Measurements from ENCODE around the gene NUDT9.
A peak's percentile ranks its signal among the peaks of the same experiment; 100 is the strongest.
"Not testable (repeated sequence)": the region's sequence is repeated elsewhere in the genome, so short reads cannot be mapped to it uniquely, and the experiment has no call there.

Gene NUDT9, protein sequence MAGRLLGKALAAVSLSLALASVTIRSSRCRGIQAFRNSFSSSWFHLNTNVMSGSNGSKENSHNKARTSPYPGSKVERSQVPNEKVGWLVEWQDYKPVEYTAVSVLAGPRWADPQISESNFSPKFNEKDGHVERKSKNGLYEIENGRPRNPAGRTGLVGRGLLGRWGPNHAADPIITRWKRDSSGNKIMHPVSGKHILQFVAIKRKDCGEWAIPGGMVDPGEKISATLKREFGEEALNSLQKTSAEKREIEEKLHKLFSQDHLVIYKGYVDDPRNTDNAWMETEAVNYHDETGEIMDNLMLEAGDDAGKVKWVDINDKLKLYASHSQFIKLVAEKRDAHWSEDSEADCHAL

DNA sequence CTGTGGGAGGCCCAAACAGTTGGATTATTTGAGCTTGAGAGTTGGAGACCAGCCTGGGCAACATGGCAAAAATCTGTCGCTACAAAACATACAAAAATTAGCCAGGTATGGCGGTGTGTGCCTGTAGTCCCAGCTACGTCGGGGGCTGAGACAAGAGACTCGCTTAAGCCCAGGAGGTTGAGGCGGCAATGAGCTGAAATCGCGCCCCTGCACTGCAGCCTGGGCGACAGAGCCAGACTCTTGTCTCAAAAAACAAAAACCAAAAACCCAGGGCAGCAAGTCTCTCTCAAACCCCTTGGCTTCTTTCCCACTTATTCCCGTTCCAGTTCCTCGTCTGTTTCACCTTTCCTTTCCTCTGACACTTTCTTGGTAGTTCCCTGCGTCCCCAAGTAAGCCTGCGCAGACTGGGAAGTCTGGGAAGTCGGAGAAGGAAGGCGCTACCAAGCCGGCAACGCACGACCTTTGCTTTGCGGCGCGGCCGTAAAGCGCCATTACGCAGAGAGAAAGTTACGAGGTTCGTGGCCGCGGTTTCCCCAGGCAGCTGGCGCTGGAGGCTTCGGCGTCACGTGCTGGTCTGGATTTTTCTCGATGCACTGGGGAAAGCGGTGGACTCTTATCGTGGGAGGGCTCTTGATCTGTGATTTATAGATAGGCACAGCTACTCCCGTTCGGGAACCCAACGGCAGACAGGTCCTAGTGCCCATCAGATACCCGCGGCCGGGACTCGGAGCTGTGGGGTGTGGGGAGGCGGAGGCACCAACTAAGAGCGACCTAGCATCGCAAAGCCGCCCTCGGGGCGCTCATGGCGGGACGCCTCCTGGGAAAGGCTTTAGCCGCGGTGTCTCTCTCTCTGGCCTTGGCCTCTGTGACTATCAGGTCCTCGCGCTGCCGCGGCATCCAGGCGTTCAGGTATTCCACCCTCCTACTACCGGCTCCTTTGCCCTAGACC is at the start of gene NUDT9:
Gene NUDT9 (plus strand): TSS at position 470 of the 949 bp plus-strand sequence. CDS start 333 bp downstream, at position 803.
- peak; percentile 62 to 97 (median 88) for DNase-seq

DNA sequence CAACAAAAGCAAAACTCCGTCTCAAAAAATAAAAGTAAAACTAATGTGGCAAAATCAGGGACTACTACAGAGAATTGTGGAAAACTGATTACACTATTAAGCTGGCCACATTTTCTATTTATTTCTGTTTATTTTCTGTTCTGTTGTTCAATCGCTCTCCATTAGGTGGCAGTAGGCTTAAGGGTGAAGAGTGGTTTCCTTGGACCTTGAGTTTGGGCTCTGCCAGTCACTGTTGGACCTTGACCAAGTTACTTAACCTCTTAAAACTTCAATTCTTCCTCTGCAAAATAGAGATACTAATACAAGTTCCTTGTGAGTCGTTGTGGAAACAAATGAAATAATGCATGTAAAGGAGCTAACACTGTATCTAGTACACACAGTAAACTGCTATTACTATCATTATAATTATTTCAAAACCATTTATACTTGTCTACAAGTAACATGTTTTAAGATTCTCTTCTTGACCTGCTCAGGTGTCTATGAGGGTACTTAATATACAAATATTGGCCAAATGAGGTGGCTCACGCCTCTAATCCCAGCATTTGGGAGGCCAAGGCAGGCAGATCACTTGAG is 46.6 kb upstream of the NUDT9 start:
- DNase-seq: peak in 9 of 56 donors; percentile 1 to 19 (median 6)

DNA sequence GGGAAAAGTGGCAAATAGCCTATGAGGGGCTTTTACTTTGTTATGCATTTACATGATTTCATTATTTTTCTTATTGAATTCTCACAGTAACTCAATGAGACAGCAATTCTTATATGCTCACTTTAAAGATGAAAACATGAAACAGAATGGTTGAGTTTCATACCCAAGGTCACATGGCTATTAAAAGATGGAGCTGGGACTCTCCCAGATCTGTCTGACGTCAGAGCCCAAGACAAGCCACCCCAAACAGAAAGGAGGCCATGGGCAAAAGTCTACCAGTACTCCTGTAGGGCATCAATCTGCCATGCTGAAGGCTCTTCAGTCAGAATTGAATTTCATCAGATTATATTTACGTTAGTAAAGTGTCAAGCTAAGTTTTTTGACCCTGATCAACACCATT is 44.6 kb upstream of the NUDT9 start:
- DNase-seq: no peak

DNA sequence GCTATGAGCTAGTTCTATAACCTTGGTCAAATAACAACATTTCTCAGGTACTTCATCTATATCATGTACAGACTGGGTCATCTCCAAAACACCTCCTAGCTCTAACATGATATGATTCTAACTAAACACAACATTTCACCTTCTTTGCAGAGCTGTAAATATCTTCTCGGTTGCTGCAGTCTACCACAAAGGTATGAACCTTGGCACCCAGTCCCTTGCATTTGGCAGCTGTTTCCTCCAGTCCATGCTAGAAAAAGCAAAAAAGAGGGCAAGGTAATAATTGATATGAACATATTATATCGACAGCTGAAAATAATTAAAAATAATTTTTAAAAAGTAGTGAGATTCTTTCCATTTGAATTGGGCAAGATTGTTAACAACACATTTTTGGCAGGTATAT is 40.3 kb upstream of the NUDT9 start:
- DNase-seq: no peak

DNA sequence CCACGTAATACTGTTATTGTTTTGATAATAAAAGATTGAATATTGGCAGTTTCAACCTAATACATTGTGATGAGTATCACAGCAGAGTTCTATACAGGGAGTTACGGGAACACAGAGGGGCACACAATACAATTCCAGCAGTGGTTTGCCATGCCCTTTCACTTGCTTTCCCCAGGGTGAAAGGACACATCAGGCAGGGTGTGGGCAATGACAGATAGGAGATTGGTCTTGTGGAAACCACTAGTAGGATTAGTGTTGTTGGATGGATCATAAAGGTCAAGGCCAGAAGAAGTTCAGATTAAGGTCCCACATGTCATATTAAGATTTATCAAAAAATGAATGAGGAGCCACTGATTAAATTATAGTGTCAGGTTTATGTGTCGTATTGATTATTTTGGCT is 39.4 kb upstream of the NUDT9 start:
- DNase-seq: no peak

DNA sequence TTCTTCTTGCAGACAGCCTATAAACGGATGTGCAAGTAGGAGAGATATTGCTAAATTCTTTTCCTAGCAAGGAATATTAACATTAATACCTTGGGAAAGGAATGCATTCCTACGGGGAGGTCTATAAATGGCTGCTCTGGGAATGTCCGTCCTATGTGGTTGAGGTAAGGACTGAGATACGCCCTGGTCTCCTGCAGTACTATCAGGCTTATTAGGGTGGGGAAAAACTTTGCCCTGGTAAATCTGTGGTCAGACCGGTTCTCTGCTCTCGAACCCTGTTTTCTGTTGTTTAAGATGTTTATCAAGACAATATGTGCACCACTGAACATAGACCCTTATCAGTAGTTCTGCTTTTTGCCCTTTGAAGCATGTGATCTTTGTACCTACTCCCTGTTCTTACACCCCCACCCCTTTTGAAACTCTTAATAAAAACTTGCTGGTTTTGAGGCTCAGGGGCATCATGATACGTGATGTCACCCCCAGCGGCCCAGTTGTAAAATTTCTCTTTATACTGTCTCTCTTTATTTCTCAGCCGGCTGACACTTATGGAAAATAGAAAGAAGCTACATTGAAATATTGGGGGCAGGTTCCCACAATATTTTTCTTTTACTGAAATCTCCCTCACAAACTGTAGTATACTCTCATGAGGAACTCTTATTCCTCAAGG is 37.8 kb upstream of the NUDT9 start:
- not testable (repeated sequence) for DNase-seq

DNA sequence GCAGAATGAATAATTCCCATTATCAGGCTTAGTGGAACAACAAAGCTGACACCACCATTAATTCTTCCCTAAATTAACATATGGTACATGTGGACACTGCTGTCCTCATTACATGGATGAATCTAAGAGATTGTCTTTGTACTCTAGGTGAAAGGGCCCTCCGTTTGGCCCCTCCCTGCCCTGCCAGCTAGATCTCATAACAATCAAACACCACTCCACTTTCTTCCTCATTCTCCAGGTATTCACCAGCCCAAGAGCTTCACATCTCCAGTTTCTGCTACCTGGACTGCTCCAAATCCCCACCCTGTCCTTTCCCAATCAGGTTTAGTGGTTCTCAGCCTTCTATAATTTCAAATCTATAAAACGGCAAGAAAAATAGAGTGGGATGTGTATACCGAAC is 35.1 kb upstream of the NUDT9 start:
- no peak for DNase-seq

DNA sequence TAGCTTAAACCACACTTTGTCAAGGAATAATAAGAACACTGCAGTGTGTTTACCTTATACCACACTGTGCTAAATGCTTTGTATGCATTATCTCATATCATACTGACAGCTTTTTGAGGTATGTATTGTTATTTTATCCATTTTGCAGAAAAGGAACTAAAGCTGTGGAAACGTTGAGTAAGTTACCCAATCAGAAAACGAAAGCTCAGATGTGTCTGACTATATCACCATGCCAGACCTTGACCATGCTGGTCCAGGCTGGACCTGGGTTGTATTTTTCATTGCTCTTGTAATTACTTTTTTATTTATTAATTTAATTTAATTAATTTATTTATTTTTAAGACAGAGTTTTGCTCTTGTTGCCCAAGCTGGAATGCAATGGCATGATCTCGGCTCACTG is 33.5 kb upstream of the NUDT9 start:
- no peak for DNase-seq

DNA sequence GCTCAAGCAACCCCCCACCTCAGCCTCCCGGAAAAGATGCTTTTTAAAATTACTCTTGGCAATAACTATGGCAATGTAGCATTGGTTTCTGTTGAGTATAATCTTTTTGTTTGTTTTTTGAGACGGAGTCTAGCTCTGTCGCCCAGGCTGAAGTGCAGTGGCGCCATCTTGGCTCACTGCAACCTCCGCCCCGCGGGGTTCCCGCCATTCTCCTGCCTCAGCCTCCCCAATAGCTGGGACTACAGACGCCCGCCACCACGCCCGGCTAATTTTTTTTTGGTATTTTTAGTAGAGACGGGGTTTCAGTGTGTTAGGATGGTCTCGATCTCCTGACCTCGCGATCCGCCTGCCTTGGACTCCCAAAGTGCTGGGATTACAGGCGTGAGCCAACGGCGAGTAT is 32.3 kb upstream of the NUDT9 start:
- DNase-seq: not testable (repeated sequence)

DNA sequence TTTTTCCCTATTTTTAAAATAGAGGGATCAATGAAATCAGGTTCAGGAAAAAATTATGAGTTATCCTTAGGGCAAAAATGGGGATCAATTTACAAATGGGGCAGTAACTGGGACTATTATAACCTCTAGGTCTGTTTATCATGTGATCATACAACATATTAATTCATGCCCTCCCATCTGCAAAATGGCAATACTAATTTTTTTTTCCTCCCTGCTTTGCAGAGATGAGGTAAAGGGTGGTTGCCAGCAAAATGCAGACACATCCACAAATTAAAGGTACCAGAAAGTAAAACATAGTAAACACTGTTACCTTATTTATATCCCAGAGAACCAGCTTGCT is 31.9 kb upstream of the NUDT9 start:
- no peak for DNase-seq

DNA sequence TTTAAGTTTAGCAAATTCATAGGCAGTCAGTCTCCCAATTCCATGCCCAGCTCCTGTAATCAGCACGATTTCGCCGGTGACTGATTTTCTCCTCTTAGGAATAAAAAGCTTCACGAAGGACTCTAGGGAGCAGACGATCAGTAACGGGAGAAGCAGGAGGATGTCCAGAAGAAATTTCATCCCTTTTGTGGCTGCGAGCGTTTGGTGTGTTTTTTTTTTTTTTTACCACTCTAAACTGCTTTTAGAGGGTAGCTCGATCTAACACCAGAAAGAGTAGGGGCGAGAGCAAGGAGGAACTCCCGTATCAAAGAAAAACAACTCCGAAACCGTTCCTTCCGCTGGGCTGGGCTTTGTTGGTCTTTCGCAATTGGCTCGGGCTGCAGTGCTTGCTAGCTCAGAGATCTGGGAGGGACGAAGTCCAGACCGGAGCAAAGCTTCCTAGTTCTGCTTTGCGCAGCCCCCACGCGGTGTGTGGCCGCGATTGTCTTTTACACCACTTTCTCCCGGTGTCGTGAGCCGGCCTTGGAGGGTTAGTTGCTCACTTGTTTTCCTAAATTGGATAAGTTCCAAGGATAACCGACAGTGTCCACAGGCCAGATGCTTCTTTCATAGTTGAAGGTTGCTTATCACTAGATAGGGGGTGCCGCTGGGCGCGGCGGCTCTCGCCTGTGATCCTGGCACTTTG is 31.3 kb upstream of the NUDT9 start, which contains the start of gene HSD17B11:
Gene HSD17B11 (minus strand): TSS at position 298 of the 685 bp plus-strand sequence. CDS start 118 bp downstream, at position 180.
- peak; percentile 30 to 91 (median 76) for DNase-seq

DNA sequence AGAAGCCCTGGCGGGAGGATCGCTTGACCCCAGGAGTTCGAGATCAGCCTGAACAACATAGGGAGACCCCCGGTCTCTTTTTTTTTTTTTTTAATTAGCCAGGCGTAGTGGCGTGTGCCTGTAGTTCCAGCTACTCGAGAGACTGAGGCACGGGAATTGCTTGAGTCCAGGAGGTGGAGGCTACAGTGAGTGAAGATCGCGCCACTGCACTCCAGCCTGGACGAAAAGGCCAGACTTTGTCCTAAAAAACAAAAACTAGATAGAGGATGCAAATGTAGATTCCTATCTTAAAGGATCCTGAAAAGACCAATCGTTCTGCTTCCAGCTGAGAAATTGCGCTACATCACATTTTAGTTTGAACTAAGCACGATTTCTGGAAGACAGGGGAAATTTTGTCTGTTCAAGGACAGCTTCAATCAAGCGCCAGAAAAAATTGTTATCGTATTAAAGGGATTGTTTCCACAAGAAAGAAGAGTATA is 30.8 kb upstream of the NUDT9 start:
- no peak for DNase-seq

DNA sequence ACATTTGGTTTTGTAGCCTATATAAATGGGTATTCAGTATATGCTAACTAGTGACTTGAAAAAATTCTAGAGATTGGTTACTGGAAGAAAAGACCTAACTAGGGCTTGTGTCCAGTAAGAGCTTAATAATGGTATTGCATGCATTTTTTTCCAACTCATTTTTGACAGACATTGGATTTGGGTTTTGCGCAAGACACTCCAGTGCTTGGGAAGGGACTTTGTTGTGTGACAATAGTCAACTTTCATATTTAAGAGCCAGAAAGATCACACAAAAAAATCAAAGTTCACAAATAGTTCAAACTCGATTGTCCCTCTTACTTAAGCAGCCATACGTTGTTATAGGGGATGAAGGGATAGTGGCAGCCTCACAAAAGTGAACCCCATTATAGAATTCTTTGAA is 30.2 kb upstream of the NUDT9 start:
- no peak for DNase-seq

DNA sequence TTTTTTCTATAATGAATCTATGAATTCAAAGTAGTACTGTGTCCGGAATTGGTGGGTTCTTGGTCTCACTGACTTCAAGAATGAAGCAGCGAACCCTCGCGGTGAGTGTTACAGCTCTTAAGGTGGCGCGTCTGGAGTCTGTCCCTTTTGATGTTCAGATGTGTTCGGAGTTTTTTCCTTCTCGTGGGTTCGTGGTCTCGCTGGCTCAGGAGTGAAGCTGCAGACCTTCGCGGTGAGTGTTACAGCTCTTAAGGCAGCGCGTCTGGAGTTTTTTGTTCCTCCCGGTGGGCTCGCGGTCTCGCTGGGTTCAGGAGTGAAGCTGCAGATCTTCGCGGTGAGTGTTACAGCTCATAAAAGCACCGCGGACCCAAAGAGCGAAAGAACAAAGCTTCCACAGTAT is 27.3 kb upstream of the NUDT9 start:
- DNase-seq: not testable (repeated sequence)

DNA sequence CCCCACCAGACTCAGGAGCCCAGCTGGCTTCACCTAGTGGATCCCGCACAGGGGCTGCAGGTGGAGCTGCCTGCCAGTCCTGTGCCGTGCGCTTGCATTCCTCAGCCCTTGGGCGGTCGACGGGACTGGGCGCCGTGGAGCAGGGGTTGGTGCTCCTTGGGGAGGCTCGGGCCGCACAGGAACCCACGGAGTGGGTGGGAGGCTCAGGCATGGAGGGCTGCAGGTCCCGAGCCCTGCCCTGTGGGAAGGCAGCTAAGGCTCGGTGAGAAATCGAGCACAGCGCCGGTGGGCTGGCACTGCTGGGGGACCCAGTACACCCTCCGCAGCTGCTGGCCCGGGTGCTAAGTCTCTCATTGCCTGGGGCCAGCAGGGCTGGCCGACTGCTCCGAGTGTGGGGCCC is 26.5 kb upstream of the NUDT9 start:
- not testable (repeated sequence) for DNase-seq

DNA sequence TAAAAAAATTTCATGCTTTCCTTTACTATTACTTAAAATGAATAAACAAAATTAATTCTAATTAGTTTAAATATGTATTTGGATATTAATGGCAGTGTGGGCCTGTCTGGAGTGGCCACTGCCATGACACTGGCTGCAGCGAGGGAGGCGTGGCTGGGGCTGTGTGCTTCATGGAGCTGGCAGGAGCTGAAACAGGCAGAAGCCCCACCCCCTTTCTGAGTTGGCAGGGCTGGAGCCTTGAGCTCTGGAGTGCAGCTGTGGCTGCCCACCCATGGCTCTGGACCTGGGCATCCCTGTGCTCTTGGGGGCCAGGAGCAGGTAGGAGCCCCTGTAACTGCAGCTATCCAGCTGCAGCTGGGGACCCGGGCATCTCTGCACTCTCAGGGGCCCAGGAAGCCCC is 23.2 kb upstream of the NUDT9 start:
- DNase-seq: no peak

DNA sequence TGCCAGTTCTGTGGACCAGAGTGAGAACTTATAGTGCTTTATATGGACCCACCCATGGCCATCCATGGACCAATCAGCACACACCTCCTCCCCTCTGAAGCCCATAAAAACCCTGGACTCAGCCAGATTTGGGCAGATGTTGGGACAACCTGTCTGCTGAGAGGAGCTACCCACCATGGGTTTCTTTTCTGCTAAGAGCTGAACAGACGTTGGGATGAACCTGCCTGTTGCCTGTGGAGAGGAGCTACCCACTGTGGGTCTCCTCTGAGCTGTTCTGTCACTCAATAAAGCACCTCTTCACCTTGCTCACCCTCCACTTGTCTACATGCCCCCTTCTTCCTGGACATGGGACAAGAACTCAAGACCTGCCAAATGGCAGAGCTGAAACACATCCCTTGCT is 22.4 kb upstream of the NUDT9 start:
- no peak for DNase-seq

DNA sequence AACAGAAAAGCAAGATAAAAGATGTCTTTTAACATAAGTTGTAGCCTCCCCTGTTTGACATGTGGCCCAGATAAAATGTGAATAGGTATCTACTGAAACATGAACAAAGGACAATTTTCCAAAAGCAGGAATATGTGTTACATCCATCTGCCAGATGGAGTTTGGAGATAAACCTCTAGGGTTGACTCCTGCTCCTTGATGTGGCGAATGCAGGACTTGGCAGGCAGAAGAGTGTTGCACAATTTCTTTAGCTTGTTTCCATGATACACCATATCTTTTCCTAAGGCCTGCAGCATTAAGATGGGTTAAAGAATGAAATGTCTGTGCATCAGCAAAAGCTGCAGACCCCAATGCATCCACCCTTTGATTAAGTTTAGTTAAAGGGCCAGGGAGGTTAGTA is 18.6 kb upstream of the NUDT9 start:
- not testable (repeated sequence) for DNase-seq

DNA sequence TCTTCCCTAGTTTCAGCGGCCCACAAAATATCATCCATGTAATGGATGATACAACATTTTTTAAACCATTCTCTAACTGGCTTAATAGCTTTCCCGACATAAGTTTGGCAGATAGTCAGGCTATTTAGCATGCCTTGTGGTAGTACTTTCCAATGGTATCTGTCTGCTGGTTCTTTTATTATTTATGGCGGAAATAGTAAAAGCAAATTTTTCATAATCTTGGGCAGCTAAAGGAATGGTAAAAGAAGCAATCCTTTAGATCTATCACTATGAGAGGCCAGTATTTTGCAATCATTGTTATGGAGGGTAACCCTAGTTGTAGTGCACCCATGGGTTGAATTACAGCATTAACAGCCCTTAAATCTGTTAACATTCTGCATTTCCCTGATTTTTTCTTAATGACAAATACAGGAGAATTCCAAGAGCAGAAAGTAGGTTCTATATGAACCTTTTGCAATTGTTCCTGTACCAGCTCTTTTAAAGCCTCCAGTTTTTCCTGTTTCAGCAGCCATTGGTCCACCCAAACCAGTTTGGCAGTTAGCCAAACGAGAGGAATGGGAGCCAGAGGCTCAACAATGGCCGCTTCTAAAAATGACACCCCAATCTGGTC is 17.1 kb upstream of the NUDT9 start:
- DNase-seq: no peak

DNA sequence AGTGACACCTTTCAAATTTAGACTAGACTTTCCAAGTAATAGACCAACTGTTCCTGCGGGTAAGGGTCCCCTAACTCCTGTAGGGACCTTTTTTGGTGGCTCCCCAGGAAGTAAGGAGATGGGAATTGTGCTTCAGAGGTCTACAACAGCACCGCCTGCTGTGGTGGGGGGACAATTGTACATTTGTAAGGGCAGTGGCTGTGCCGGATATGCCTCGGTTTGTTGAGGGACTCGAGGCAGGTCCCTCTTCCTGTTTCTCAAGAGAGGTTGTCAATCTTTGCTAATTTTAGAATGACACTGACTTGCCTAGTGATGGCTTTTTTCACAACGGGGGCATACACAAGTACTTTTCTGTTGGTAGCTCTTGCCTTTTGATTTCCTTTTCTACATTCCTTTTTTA is 15.9 kb upstream of the NUDT9 start:
- no peak for DNase-seq

Measured in amygdala (tissue), 56 donors.